ENCODE results near the gene KRTAP12-1. TPM values are rescaled to one million over a fixed set of nuclear protein-coding genes. Genes with fewer than 3 reads are reported as not detected.
"Not testable (repeated sequence)": the region's sequence is repeated elsewhere in the genome, so short reads cannot be mapped to it uniquely, and the experiment has no call there.

KRTAP12-1 gene
- total and polyA plus RNA-seq, 4 donors = not detected

- no peak overlapping the region for H3K9ac ChIP-seq (ENCODE audit: insufficient read depth in 1 of 2, low read length in 2 of 2)
- WGBS, 2 donors = 55 to 59% methylated on average over 17 of the region's 17 CpGs
- DNase-seq (no peak), ATAC-seq (ENCODE audit: insufficient read depth, low FRiP score) (no peak)
- H3K4me1 ChIP-seq (ENCODE audit: control insufficient read depth in 5 of 5, insufficient read depth in 5 of 5, low read length in 5 of 5) = no peaks in the 10 kb centered on the region
- H3K9me3 ChIP-seq (ENCODE audit: control insufficient read depth in 4 of 4, insufficient read depth in 3 of 4, low read length in 3 of 4) = peaks cover 0 to 6% (median 0%) of the 10 kb centered on the region in 4 donors
- no peak overlapping the region for H3K27ac ChIP-seq (ENCODE audit: low read depth in 1 of 2, low read length in 1 of 2)
- H3K36me3 ChIP-seq (ENCODE audit: control insufficient read depth in 4 of 4, insufficient read depth in 4 of 4, low read length in 4 of 4) = no peaks in the 10 kb centered on the region
- TF ChIP-seq CTCF (IDR thresholded peaks at IDR 0.05; ENCODE audit: control extremely low read depth, extremely low read depth) = no peak
- H3K27me3 ChIP-seq (ENCODE audit: control insufficient read depth in 3 of 3, insufficient read depth in 3 of 3, low read length in 2 of 3) = peaks cover 5 to 46% (median 15%) of the 10 kb centered on the region in 3 donors
- H3K4me3 ChIP-seq = no peak overlapping the region
Measured at GRCh38 chr21:44699502-44700001, 17.6 kb upstream of the KRTAP12-1 start.

GRCh38 chr21:44697811-44698734 lies 16.1 kb upstream of the KRTAP12-1 start:
- Histone ChIP-seq H3K9me3 (ENCODE audit: control insufficient read depth in 4 of 4, insufficient read depth in 3 of 4, low read length in 3 of 4) (peaks cover 0 to 6% (median 4%) of the 10 kb centered on the region in 4 donors), H3K4me1 (ENCODE audit: control insufficient read depth in 5 of 5, insufficient read depth in 5 of 5, low read length in 5 of 5) (no peaks in the 10 kb centered on the region), H3K27me3 (ENCODE audit: control insufficient read depth in 3 of 3, insufficient read depth in 3 of 3, low read length in 2 of 3) (peaks cover 2 to 34% (median 15%) of the 10 kb centered on the region in 3 donors), H3K4me3 (no peak overlapping the region), H3K36me3 (ENCODE audit: control insufficient read depth in 4 of 4, insufficient read depth in 4 of 4, low read length in 4 of 4) (no peaks in the 10 kb centered on the region), H3K9ac (ENCODE audit: insufficient read depth in 1 of 2, low read length in 2 of 2) (no peak overlapping the region), H3K27ac (ENCODE audit: low read depth in 1 of 2, low read length in 1 of 2) (no peak overlapping the region)
- ATAC-seq (ENCODE audit: insufficient read depth, low FRiP score) = no peak
- no peak for DNase-seq
- TF ChIP-seq CTCF (IDR thresholded peaks at IDR 0.05; ENCODE audit: control extremely low read depth, extremely low read depth) = no peak
- WGBS, 2 donors = 42 to 46% methylated on average over 32 to 35 of the region's 35 CpGs

GRCh38 chr21:44697172-44697810 lies 15.3 kb upstream of the KRTAP12-1 start, which contains the start of gene KRTAP10-12:
TSS of gene KRTAP10-12 (plus strand) at chr21:44697172. CDS start at chr21:44697202, 30 bp downstream.
- H3K27ac ChIP-seq (ENCODE audit: low read depth in 1 of 2, low read length in 1 of 2); H3K4me1 ChIP-seq (ENCODE audit: control insufficient read depth in 5 of 5, insufficient read depth in 5 of 5, low read length in 5 of 5); DNase-seq; H3K9ac ChIP-seq (ENCODE audit: insufficient read depth in 1 of 2, low read length in 2 of 2); H3K36me3 ChIP-seq (ENCODE audit: control insufficient read depth in 4 of 4, insufficient read depth in 4 of 4, low read length in 4 of 4); H3K9me3 ChIP-seq (ENCODE audit: control insufficient read depth in 4 of 4, insufficient read depth in 3 of 4, low read length in 3 of 4); ATAC-seq (ENCODE audit: insufficient read depth, low FRiP score); H3K4me3 ChIP-seq: not testable (repeated sequence)
- peaks cover 2 to 28% (median 13%) of the 10 kb centered on the region in 3 donors for H3K27me3 ChIP-seq (ENCODE audit: control insufficient read depth in 3 of 3, insufficient read depth in 3 of 3, low read length in 2 of 3)
- WGBS, 2 donors = 55 to 59% methylated on average over 18 to 21 of the region's 21 CpGs

GRCh38 chr21:44696572-44696971 lies 14.6 kb upstream of the KRTAP12-1 start:
- Histone ChIP-seq H3K4me3 (no peak overlapping the region), H3K27ac (ENCODE audit: low read depth in 1 of 2, low read length in 1 of 2) (no peak overlapping the region), H3K36me3 (ENCODE audit: control insufficient read depth in 4 of 4, insufficient read depth in 4 of 4, low read length in 4 of 4) (no peaks in the 10 kb centered on the region), H3K4me1 (ENCODE audit: control insufficient read depth in 5 of 5, insufficient read depth in 5 of 5, low read length in 5 of 5) (no peaks in the 10 kb centered on the region), H3K9ac (ENCODE audit: insufficient read depth in 1 of 2, low read length in 2 of 2) (no peak overlapping the region), H3K27me3 (ENCODE audit: control insufficient read depth in 3 of 3, insufficient read depth in 3 of 3, low read length in 2 of 3) (peaks cover 2 to 23% (median 13%) of the 10 kb centered on the region in 3 donors), H3K9me3 (ENCODE audit: control insufficient read depth in 4 of 4, insufficient read depth in 3 of 4, low read length in 3 of 4) (peaks cover 0 to 6% (median 4%) of the 10 kb centered on the region in 4 donors)
- 74 to 81% methylated on average over 10 of the region's 10 CpGs for WGBS, 2 donors
- DNase-seq (no peak), ATAC-seq (ENCODE audit: insufficient read depth, low FRiP score) (no peak)
- no peak for TF ChIP-seq CTCF (IDR thresholded peaks at IDR 0.05; ENCODE audit: control extremely low read depth, extremely low read depth)

Data from lung (tissue), 12 donors.